ENCODE results near the gene HPD. TPM values are rescaled to one million over a fixed set of nuclear protein-coding genes. Genes with fewer than 3 reads are reported as not detected.

The HPD gene
- total RNA-seq, result 1 to 10 TPM in 1 of 4 donors, not detected in 3; 1.4 TPM

DNA sequence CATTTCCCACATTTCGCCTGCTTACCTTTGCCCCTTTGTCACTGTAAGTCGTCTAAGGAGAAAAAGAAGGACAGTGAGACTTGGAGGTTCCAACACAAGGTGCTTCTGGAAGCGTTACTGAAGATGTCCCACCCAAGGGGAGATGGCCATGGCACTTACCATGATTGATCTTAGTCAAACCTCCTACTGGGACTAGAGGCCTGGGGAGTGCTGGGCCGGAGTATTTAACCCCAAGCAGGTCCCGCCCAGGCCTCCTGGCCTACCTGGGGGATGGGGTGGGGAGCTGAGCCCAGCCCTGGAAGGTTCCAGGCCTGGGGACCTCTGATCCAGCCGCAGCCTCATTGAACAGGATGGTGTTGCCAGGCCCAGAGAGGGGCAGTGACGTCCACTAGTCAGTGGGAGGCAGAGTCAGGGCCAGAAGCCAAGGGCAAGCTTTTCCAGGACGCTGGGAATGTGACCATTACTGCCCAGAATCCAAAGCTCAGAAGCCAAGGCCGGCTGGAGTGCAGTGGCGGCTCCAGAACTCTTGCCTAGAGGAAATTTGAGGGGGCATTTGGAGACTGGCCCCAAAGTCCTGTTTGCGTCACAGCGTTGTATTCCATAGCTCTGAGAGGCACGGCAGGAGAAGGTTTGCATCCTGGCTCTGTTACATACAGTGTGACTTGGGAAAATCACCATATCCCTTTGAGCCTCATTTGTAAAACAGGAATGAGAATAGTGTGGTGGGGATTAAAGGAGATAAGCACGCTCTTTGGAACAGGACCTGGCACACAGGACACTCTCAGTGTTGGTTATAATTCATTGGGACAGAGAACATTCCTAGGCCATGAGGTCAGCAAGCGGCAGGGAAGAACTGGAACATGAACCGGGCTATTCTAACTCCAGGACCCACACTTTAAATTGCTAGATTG lies at the start of gene HPD:
HPD (minus strand) TSS at position 198 of the 911 bp plus-strand sequence; CDS start at position 162, 36 bp downstream.
- DNase-seq (ENCODE audit: low spot score in 2 of 2), result no peak
- no peaks in the 10 kb centered on the region for H3K9me3 ChIP-seq
- H3K27me3 ChIP-seq, result no peaks in the 10 kb centered on the region
- H3K4me1 ChIP-seq, result peaks cover 7% of the 10 kb centered on the region
- 67% methylated on average over 8 of the region's 16 CpGs for WGBS
- H3K27ac ChIP-seq, result peak within 1 kb of the TSS; percentile 77
- TF ChIP-seq EP300 (IDR thresholded peaks at IDR 0.05), result no peak
- no peak for TF ChIP-seq POLR2A (IDR thresholded peaks at IDR 0.05)
- no peak for TF ChIP-seq POLR2AphosphoS5 (IDR thresholded peaks at IDR 0.05)
- TF ChIP-seq, protein P1, sequence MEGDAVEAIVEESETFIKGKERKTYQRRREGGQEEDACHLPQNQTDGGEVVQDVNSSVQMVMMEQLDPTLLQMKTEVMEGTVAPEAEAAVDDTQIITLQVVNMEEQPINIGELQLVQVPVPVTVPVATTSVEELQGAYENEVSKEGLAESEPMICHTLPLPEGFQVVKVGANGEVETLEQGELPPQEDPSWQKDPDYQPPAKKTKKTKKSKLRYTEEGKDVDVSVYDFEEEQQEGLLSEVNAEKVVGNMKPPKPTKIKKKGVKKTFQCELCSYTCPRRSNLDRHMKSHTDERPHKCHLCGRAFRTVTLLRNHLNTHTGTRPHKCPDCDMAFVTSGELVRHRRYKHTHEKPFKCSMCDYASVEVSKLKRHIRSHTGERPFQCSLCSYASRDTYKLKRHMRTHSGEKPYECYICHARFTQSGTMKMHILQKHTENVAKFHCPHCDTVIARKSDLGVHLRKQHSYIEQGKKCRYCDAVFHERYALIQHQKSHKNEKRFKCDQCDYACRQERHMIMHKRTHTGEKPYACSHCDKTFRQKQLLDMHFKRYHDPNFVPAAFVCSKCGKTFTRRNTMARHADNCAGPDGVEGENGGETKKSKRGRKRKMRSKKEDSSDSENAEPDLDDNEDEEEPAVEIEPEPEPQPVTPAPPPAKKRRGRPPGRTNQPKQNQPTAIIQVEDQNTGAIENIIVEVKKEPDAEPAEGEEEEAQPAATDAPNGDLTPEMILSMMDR (IDR thresholded peaks at IDR 0.05), result no peak
- no peaks in the 10 kb centered on the region for H3K36me3 ChIP-seq
- H3K4me3 ChIP-seq, result no peak within 1 kb of the TSS

DNA sequence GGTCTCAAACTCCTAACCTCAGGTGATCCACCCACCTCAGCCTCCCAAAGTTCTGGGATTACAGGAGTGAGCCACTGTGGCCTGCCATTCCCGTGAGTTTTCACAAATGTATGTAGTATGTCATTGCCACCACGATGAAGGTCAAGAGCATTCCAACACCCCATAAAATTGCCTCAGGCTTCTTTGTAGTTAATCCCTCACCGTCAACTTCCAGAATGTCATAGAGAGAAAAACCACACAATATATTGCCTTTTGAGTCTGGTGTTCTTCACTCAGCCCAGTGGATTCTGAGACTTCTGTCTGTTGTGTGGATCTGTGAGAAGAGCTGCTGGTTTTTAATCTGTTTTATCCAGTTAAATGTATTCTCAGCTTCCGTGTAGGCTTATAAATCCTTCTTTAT lies 47.1 kb upstream of the HPD start:
- TF ChIP-seq POLR2AphosphoS5 (IDR thresholded peaks at IDR 0.05) (no peak), POLR2A (IDR thresholded peaks at IDR 0.05) (no peak), EP300 (IDR thresholded peaks at IDR 0.05) (no peak)
- TF ChIP-seq, protein P1 (IDR thresholded peaks at IDR 0.05), result no peak
- WGBS, result 58% methylated on average over 4 of the region's 4 CpGs
- H3K36me3 ChIP-seq, result peaks cover 95% of the 10 kb centered on the region

DNA sequence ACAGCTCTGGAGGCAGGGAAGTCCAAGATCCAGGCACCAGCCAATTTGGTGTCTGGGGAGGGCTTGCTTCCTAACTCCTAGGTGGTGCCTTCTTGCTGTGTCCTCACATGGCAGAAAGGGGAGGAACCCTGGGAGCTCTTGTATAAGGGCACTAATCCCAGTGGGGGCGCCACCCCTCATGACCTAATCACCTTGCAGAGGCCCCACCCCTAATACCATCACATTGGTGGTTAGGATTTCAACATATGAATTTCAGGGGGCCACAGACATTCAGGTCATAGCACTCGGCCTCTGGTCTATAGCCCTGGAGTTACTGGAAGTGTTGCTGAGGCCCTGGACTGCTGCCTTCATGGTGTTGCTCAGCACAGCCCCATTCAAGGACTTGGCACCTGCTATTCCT lies 44.5 kb upstream of the HPD start:
- WGBS, result no CpG with 5 or more reads among the region's 2 CpGs
- H3K27me3 ChIP-seq, result no peaks in the 10 kb centered on the region
- no peaks in the 10 kb centered on the region for H3K9me3 ChIP-seq
- peaks cover 95% of the 10 kb centered on the region for H3K36me3 ChIP-seq
- H3K4me1 ChIP-seq, result no peaks in the 10 kb centered on the region
- H3K27ac ChIP-seq, result no peak overlapping the region
- TF ChIP-seq, protein P1 (IDR thresholded peaks at IDR 0.05), result no peak
- TF ChIP-seq POLR2AphosphoS5 (IDR thresholded peaks at IDR 0.05), result no peak
- TF ChIP-seq POLR2A (IDR thresholded peaks at IDR 0.05), result no peak
- TF ChIP-seq EP300 (IDR thresholded peaks at IDR 0.05), result no peak
- DNase-seq (ENCODE audit: low spot score in 2 of 2), result no peak
- H3K4me3 ChIP-seq, result no peak overlapping the region

More for the DNA sequence above, 47.1 kb upstream of the HPD start:
- H3K4me1 ChIP-seq, result no peaks in the 10 kb centered on the region
- no peaks in the 10 kb centered on the region for H3K27me3 ChIP-seq
- H3K27ac ChIP-seq, result no peak overlapping the region
- no peaks in the 10 kb centered on the region for H3K9me3 ChIP-seq
- DNase-seq (ENCODE audit: low spot score in 2 of 2), result no peak
- H3K4me3 ChIP-seq, result no peak overlapping the region

DNA sequence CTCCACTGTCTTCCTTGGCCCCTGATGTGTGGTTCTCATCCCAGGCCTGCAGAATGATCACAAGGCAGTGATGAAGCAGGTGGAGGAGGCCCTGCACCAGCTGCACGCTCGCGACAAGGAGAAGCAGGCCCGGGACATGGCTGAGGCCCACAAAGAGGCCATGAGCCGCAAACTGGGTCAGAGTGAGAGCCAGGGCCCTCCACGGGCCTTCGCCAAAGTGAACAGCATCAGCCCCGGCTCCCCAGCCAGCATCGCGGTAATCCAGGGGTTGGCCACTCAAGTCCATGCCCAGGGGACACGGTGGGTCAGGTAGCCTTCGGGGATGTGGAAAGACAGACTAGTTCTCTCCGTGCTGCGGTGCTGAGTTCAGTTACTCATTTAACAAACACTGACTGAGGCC lies 40.9 kb upstream of the HPD start:
- no peaks in the 10 kb centered on the region for H3K27me3 ChIP-seq
- H3K4me1 ChIP-seq, result peaks cover under 1% of the 10 kb centered on the region
- H3K27ac ChIP-seq, result no peak overlapping the region
- no peaks in the 10 kb centered on the region for H3K9me3 ChIP-seq
- H3K36me3 ChIP-seq, result peaks cover 92% of the 10 kb centered on the region
- DNase-seq (ENCODE audit: low spot score in 2 of 2), result peak in 1 of 2 donors; percentile 79
- no peak overlapping the region for H3K4me3 ChIP-seq
- 98% methylated on average over 7 of the region's 14 CpGs for whole genome bisulfite sequencing
- TF ChIP-seq POLR2A (IDR thresholded peaks at IDR 0.05), result no peak
- no peak for TF ChIP-seq EP300 (IDR thresholded peaks at IDR 0.05)
- no peak for TF ChIP-seq POLR2AphosphoS5 (IDR thresholded peaks at IDR 0.05)
- TF ChIP-seq, protein P1 (IDR thresholded peaks at IDR 0.05), result no peak

DNA sequence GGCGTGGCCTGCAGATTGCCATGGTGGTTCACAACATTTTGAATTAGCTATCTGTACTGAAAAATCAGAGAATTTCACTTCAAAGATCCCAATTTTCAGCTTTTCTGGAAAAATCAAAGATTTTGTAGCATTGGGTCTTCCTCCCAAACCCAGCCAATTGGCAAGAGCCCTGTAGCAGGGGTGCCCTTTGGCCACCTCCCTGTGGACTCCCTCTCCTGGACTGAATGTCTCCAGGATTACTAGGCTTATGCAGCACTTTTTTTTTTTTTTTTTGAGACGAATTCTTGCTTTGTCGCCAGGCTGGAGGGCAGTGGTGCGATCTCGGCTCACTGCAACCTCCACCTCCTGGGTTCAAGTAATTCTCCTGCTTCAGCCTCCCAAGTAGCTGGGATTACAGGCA lies 39.6 kb upstream of the HPD start:
- peaks cover 81% of the 10 kb centered on the region for H3K36me3 ChIP-seq
- TF ChIP-seq POLR2A (IDR thresholded peaks at IDR 0.05) (no peak), EP300 (IDR thresholded peaks at IDR 0.05) (no peak)
- TF ChIP-seq, protein P1 (IDR thresholded peaks at IDR 0.05), result no peak
- WGBS, result 91% methylated on average over 5 of the region's 5 CpGs

More for the DNA sequence above, 39.6 kb upstream of the HPD start:
- H3K27me3 ChIP-seq, result no peaks in the 10 kb centered on the region
- no peak for DNase-seq (ENCODE audit: low spot score in 2 of 2)
- H3K27ac ChIP-seq, result no peak overlapping the region
- no peaks in the 10 kb centered on the region for H3K9me3 ChIP-seq
- peaks cover 14% of the 10 kb centered on the region for H3K4me1 ChIP-seq
- H3K4me3 ChIP-seq, result no peak overlapping the region
